HL-60 (cell line): ENCODE measurements around the gene HLCS.

ENCODE experiments used
- POLR2AphosphoS5 ChIP-seq: IDR thresholded peaks from 2 replicates; pipeline ENCODE4 v1.6.1; 2012; ENCODE audit warnings: low read depth
- TF ChIP-seq, protein P1 (sequence below): IDR thresholded peaks from one replicate; pipeline ENCODE4 v1.5.1; 2011; ENCODE audit warnings: low read length, control low read depth, inconsistent platforms; ENCODE audit not compliant: insufficient read depth
- TF ChIP-seq, protein P2 (sequence below): IDR thresholded peaks from 2 replicates; pipeline ENCODE4 v1.6.1; 2012; ENCODE audit warnings: low read depth; ENCODE audit not compliant: insufficient replicate concordance

DNA sequence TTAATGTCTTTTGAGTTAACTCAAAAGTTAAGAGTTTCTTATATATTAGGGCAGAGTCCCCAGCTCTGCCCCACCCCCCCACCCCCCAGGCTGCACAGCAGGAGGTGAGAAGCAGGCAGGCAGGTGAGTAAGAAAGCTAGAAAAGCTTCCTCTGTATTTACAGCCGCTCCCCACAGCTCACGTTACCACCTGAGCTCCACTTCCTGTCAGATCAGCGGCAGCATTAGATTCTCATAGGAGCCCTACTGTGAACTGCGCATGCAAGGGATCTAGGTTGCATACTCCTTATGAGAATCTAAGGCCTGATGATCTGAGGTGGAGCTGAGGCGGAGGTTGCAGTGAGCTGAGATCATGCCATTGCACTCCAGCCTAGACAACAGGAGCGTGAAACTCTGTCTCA, 185.6 kb downstream of the HLCS start:
- TF ChIP-seq, protein P1, sequence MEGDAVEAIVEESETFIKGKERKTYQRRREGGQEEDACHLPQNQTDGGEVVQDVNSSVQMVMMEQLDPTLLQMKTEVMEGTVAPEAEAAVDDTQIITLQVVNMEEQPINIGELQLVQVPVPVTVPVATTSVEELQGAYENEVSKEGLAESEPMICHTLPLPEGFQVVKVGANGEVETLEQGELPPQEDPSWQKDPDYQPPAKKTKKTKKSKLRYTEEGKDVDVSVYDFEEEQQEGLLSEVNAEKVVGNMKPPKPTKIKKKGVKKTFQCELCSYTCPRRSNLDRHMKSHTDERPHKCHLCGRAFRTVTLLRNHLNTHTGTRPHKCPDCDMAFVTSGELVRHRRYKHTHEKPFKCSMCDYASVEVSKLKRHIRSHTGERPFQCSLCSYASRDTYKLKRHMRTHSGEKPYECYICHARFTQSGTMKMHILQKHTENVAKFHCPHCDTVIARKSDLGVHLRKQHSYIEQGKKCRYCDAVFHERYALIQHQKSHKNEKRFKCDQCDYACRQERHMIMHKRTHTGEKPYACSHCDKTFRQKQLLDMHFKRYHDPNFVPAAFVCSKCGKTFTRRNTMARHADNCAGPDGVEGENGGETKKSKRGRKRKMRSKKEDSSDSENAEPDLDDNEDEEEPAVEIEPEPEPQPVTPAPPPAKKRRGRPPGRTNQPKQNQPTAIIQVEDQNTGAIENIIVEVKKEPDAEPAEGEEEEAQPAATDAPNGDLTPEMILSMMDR = no peak
- TF ChIP-seq POLR2AphosphoS5 = no peak
- TF ChIP-seq, protein P2, sequence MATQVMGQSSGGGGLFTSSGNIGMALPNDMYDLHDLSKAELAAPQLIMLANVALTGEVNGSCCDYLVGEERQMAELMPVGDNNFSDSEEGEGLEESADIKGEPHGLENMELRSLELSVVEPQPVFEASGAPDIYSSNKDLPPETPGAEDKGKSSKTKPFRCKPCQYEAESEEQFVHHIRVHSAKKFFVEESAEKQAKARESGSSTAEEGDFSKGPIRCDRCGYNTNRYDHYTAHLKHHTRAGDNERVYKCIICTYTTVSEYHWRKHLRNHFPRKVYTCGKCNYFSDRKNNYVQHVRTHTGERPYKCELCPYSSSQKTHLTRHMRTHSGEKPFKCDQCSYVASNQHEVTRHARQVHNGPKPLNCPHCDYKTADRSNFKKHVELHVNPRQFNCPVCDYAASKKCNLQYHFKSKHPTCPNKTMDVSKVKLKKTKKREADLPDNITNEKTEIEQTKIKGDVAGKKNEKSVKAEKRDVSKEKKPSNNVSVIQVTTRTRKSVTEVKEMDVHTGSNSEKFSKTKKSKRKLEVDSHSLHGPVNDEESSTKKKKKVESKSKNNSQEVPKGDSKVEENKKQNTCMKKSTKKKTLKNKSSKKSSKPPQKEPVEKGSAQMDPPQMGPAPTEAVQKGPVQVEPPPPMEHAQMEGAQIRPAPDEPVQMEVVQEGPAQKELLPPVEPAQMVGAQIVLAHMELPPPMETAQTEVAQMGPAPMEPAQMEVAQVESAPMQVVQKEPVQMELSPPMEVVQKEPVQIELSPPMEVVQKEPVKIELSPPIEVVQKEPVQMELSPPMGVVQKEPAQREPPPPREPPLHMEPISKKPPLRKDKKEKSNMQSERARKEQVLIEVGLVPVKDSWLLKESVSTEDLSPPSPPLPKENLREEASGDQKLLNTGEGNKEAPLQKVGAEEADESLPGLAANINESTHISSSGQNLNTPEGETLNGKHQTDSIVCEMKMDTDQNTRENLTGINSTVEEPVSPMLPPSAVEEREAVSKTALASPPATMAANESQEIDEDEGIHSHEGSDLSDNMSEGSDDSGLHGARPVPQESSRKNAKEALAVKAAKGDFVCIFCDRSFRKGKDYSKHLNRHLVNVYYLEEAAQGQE = no peak
